HG03196 (cell line): Measurements from ENCODE around the gene HEMGN.
"Not testable (repeated sequence)": the region's sequence is repeated elsewhere in the genome, so short reads cannot be mapped to it uniquely, and the experiment has no call there.

Experiments used
- ATAC-seq: cut with Tn5 transposase; IDR thresholded peaks from one replicate; pipeline ENCODE4 v1.9.1; 2021; ENCODE audit not compliant: unreplicated experiment

HEMGN gene

GRCh38 chr9:97938081-97938644, at the start of gene HEMGN:
HEMGN (minus strand) TSS chr9:97938172; CDS start chr9:97938136, 36 bp downstream.
- ATAC-seq = peak; percentile 53

- no peak for ATAC-seq
Observed at GRCh38 chr9:97987487-97987886, 49.5 kb upstream of the HEMGN start.

DNA sequence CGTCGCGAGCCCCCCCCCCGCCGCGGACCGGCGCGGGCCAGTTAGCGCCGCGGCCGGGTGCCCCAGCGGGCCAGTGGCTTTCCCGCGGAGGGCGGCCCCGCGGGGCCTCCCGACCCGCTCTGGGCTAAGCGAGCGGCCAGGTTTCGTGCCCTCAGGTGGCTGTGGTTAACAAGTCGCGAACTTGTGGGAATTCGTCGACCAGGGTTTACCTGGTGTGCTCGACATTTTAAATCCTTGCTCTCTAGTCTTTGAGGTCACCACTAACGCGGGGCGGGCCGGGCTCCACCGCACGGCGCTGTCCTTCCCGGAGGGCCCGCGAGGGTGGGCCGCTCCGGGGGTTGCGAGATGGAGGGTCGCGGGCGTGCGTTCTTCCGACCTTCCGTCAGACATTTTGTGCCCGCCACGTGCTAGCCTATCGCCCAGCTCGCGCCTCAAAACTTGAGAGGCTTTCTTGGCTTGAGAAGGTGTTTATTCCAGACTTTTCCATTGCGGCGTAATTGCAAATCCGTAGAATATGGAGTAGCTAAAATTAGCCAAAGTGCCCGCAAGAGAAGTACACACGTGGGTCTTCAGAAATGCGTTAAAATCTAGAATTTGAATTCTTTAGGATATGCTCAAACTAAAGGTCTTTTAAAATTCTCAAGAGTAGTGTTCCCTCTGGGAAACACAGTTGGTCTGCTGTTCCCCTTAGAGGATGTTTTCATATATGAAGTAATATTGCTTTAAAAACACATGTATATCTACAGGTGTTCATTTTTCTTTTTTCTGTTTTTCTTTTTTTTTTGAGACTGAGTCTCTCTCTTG, 47.3 kb upstream of the HEMGN start:
- no peak for ATAC-seq

DNA sequence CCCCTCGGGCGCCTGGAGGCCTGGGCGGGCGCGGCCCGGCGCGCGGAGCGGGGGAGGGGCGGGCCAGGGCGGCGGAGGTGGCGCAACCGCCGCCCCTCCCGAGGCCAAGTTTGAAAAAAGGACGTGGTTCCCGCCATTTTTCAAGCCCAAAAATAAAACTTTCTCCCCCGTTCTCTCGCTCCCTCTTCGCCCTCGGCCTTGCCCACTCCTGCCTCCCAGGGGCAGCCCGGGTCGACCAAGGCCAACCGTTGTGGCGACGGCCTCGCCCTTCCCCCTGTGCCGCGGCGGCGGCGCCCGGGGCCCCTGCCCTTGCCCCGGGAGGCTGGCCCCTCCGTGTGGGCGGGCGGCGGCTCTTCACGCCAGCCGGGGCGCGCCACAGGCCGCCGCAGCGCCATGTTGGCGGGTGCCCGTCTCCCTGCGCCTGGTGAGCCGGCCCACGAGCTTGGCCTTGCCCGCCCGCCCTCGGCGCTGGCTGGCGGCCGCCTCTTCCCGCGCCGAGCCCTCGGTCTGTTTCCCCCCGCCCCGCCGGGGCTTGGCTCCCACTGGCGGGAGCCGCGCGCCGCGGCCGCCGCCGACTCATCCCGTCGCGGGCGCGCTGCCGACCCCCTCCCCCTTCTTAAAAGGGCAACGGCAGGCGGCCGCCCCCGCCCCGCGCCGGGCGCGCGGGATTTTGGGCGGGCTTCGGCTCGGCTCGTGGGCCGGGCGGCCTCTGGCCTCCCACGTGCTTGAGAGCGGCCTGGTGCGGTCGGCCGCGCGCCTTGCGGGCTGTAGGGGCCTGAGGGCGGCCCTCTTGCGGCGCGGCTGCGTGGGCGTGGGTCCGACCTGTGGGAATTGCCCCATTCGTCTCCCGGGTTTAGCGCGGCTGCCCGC, 46.5 kb upstream of the HEMGN start:
- peak; percentile 22 for ATAC-seq

DNA sequence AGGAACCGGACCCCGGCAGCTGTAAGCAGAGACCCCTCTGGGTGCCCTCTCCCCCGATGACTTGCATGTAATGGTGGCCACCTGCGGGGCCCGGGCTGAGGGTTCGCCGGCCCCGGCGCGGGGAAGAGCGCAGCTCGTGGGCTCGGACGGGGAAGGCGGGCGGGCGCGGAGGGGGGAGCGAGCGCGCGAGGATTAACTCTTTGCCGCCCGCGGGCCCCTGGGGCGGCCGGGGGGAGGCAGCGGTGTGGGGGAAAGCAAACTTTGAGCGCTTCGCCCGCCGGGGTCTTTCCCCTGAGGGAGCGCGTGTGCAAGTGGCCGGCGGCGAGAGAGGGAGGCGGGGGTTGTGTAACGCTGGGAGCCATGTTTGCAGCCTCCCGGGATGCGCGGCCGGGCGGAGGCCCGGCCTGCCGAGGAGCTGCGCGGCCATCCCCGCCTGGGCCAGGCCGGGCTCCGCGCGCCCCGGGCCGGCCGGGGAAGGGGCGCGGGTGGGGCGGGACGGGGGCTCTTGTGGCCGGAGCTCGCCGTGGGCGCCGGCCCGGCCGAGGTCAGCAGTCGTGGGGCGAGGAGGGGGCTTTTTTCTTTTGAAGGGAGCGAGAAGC, 45.7 kb upstream of the HEMGN start:
- peak; percentile 10 for ATAC-seq

DNA sequence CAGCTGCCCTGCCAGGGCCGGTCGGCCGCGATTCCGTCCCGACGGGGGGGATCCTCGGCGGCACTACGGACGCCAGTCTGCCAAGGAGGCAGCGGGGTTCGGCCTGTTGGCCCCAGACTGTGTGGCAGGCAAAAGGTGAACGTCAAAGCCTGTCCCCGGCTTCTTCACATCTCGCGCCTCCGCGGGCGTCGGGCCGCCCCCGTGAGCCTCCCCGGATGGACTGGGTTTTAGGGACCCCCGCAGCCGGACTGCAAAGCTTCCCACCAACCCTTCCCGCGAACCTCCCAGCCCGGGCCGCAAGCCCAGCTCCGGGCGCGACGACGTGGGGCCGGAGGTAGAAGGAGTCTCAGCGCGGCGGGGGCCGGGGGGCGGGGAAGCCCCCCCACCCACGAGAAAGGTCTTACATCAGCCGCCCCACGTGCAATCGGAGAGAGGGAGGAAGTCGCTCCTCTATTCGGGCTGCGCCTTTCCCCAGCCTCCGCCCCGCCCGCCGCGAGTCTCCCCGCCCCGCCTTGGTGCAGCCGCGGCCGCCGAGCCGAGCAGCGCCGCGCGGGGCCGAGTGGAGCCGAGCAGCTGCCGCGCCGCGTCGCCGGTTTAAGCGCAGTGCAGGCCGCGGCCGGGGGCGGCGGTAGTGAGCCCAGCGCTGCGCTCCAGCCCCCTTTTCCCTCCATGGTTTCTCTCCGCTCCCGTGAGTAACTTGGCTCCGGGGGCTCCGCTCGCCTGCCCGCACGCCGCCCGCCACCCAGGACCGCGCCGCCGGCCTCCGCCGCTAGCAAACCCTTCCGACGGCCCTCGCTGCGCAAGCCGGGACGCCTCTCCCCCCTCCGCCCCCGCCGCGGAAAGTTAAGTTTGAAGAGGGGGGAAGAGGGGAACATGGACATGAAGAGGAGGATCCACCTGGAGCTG, 45.0 kb upstream of the HEMGN start, which contains the start of gene ANP32B:
TSS of gene ANP32B (plus strand) at position 659 of the 906 bp plus-strand sequence. CDS start at position 874, 215 bp downstream.
- ATAC-seq = peak; percentile 70

GRCh38 chr9:97981846-97982682, 44.1 kb upstream of the HEMGN start:
- no peak for ATAC-seq

DNA sequence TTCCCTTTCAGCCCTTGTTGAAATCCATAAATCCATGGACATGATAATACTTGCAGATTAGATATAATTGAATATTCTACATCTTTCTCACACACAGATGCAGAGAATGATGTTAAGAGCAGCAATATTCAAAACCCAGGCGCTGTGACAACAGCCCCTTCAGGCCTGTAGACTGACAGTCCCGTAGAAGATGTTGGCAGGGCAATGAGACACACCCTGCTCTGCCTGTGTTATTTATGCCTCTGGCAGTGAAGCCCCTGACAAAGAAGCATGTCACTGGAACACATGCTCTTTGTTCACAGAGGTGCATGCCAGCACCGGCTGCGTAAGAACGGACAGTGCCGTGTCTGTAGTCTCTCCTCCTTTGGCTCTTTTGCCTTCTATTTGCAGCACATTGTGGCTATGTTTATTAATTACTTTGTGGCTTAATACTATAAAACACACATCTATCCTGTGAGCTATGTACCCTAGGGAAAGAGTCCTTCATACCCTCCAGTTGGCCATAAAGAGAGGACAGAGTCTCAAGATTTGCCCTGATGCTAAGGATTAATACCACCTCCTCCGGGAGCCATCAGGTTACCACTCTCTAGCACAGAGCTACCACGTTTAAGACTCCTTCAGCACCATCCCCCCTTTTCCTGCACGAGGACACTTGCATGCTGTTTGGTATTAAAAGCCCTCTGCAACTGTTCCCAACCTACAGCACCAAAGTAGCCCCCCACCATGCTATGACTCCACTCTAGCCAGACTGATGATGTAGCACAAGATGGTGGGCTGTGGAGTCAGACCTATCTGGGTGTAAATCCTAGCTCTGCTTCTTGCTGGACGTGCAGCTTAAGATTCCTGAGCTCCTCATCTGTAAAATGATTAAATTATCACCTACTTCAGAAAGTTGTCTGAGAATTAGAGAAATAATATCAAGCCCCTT, 43.2 kb upstream of the HEMGN start:
- no peak for ATAC-seq

- ATAC-seq = no peak
Observed at GRCh38 chr9:97980479-97980803, 42.5 kb upstream of the HEMGN start.

GRCh38 chr9:97979788-97980478, 42.0 kb upstream of the HEMGN start:
- ATAC-seq = no peak

DNA sequence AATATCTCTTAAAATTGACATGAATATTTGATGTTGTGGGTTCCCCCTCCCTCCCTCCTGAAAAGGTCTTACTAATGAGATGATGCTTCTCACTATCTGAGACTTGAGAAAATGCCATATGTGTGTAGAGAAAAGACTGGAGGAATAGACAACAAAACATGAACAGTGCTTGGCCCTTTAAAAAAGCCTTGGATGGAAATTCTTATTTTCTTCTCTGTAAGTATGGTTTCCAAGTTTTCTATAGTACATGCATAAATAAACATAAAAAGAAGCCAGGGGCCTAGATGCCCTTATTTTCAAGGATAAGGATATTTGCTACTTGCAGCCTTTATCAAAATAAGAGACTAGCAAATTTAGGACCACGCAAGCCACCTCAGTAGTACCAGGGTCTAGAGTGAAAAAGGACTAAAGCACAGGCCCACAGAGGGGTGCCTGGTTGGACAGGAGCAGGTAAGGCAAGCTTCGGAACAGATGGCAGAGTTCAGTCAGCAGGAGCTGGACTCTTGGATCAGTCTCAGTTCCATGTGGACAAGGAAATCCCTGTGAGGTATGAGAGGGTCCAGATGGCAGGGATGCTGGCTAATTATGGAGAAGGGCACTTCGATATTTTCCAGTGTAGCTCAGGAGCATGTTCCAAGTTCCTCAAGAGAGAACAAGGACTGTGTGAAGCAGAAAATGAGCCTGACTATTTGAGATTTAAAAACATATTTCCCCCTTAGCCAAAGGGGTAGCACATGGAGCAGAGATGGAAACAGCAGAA, 40.6 kb upstream of the HEMGN start:
- ATAC-seq = no peak

GRCh38 chr9:97976633-97977032, 38.7 kb upstream of the HEMGN start:
- not testable (repeated sequence) for ATAC-seq

GRCh38 chr9:97975376-97975775, 37.4 kb upstream of the HEMGN start:
- ATAC-seq = no peak

GRCh38 chr9:97972753-97973152, 34.8 kb upstream of the HEMGN start:
- no peak for ATAC-seq

- ATAC-seq = no peak
Observed at GRCh38 chr9:97970165-97970564, 32.2 kb upstream of the HEMGN start.

DNA sequence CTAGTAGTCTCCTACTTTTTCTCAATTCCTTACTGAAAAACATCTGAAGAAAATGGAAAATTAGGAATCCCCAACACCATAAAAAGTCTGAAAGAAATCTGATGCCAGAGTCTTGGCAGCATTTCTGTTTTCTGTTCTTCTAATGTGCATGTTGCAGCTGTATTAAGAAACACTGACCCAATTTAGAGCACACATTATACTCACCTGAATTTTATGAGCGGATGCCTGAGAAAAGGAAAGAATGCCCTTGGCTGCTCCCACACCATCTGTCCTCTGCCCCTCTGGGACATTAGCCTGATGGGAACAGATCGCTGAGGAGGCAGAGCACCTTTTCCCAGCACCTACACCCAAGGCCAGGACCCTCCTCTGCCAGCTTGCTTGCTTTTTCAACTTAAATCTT, 31.0 kb upstream of the HEMGN start:
- no peak for ATAC-seq

- no peak for ATAC-seq
Observed at GRCh38 chr9:97966493-97966892, 28.5 kb upstream of the HEMGN start.
